Liver (tissue), 9 donors: ENCODE data around the gene ADGRF3. TPM values are rescaled to one million over a fixed set of nuclear protein-coding genes. Genes with fewer than 3 reads are reported as not detected.
"Not testable (repeated sequence)": the region's sequence is repeated elsewhere in the genome, so short reads cannot be mapped to it uniquely, and the experiment has no call there.

Experiments
- DNase-seq: peaks from one replicate; pipeline ENCODE4 v3.0.0-alpha.2; 2017; ENCODE audit warnings: low spot score
- H3K27ac ChIP-seq, 2 donors: one replicate each; pipeline ENCODE4 v1.7.0; 2013; ENCODE audit warnings: inconsistent platforms in 2 of 2, low read length in 2 of 2, control low read depth in 1 of 2, low read depth in 1 of 2, mild to moderate bottlenecking in 1 of 2
- H3K27me3 ChIP-seq, 4 donors: one replicate each; pipeline versions ENCODE4 v1.6.1 to v1.7.0; 2013; ENCODE audit warnings: low read length in 3 of 4, inconsistent platforms in 1 of 4, mild to moderate bottlenecking in 1 of 4, moderate library complexity in 1 of 4; ENCODE audit not compliant: control insufficient read depth in 4 of 4, insufficient read depth in 4 of 4
- H3K36me3 ChIP-seq, 4 donors: one replicate each; pipeline versions ENCODE4 v1.6.1 to v1.7.0; 2013; ENCODE audit warnings: low read length in 3 of 4, mild to moderate bottlenecking in 3 of 4, low read depth in 1 of 4, moderate library complexity in 1 of 4; ENCODE audit not compliant: control insufficient read depth in 4 of 4, insufficient read depth in 3 of 4
- H3K4me1 ChIP-seq, 4 donors: one replicate each; pipeline versions ENCODE4 v1.6.1 to v1.7.0; 2013; ENCODE audit warnings: low read length in 3 of 4, mild to moderate bottlenecking in 3 of 4, moderate library complexity in 1 of 4; ENCODE audit not compliant: control insufficient read depth in 4 of 4, insufficient read depth in 4 of 4
- H3K4me3 ChIP-seq, 3 donors: one replicate each; pipeline versions ENCODE4 v1.6.1 to v1.7.0; 2013; ENCODE audit warnings: low read length in 3 of 3, control low read depth in 1 of 3, low read depth in 1 of 3, mild to moderate bottlenecking in 1 of 3
- H3K9ac ChIP-seq, 2 donors: one replicate each; pipeline ENCODE4 v1.7.0; 2013; ENCODE audit warnings: low read length in 2 of 2, mild to moderate bottlenecking in 2 of 2, moderate library complexity in 2 of 2, control low read depth in 1 of 2, low read depth in 1 of 2
- H3K9me3 ChIP-seq, 4 donors: one replicate each; pipeline versions ENCODE4 v1.6.1 to v1.7.0; 2013; ENCODE audit warnings: low read length in 3 of 4; ENCODE audit not compliant: control insufficient read depth in 4 of 4
- ATF3 ChIP-seq: IDR thresholded peaks from 2 replicates; pipeline ENCODE4 v1.6.1; 2016; ENCODE audit warnings: antibody characterized with exemption
- CTCF ChIP-seq: fragments of 150-350 bp; IDR thresholded peaks from 2 replicates; pipeline ENCODE4 v1.5.1; 2017; ENCODE audit warnings: improper control_type of control experiment, low read depth, low read length; ENCODE audit not compliant: missing input control
- FOXA2 ChIP-seq: IDR thresholded peaks from 2 replicates; pipeline ENCODE4 v1.6.1; 2016; ENCODE audit warnings: antibody characterized with exemption
- HNF4A ChIP-seq, 2 donors: conservative IDR thresholded peaks; 2 replicates each; pipeline ENCODE4 v1.6.1; 2016; ENCODE audit warnings: antibody characterized with exemption in 2 of 2, mild to moderate bottlenecking in 2 of 2
- HNF4G ChIP-seq: IDR thresholded peaks from 2 replicates; pipeline ENCODE4 v1.6.1; 2016; ENCODE audit warnings: antibody characterized with exemption
- MAX ChIP-seq: IDR thresholded peaks from 2 replicates; pipeline ENCODE4 v1.6.1; 2016; ENCODE audit warnings: antibody characterized with exemption
- RAD21 ChIP-seq, 2 donors: IDR thresholded peaks; 2 replicates each; pipeline ENCODE4 v1.6.1; 2016; ENCODE audit warnings: antibody characterized with exemption in 2 of 2, mild to moderate bottlenecking in 2 of 2
- REST ChIP-seq: IDR thresholded peaks from 2 replicates; pipeline ENCODE4 v1.6.1; 2016; ENCODE audit warnings: antibody characterized with exemption, mild to moderate bottlenecking
- RXRA ChIP-seq, 2 donors: IDR thresholded peaks; 2 replicates each; pipeline ENCODE4 v1.6.1; 2017 to 2018; ENCODE audit warnings: antibody characterized with exemption in 2 of 2, mild to moderate bottlenecking in 1 of 2
- SP1 ChIP-seq: IDR thresholded peaks from 2 replicates; pipeline ENCODE4 v1.6.1; 2018; ENCODE audit warnings: antibody characterized with exemption, mild to moderate bottlenecking
- TAF1 ChIP-seq: conservative IDR thresholded peaks from 2 replicates; pipeline ENCODE4 v1.6.1; 2016; ENCODE audit warnings: antibody characterized with exemption, mild to moderate bottlenecking
- WGBS: extraction: QIAGEN DNeasy Blood & Tissue Kit; methylation state at CpG from one replicate; pipeline ENCODE4 v1.1.7; 2013; 5-methylcytosine and 5-hydroxymethylcytosine counted together
- polyA plus RNA-seq, 2 donors: library from polyadenylated mRNA; stranded (reverse) in 1 of 2; unstranded in 1 of 2; fragments of 200-250 nt in 1 of 2; fragments of >200 nt in 1 of 2; fragmentation: Nextera tagmentation in 1 of 2; extraction: Ambion mirVana in 1 of 2; gene quantifications; one replicate each; pipeline versions ENCODE4 v1.2.1 to v1.2.3, GENCODE V29; 2013 to 2015
- total RNA-seq, 2 donors: library from RNA; depleted of rRNA; stranded (reverse); fragments of >200 nt; gene quantifications; one replicate each; pipeline ENCODE4 v1.2.3, GENCODE V29; 2014
- donor health status: healthy.
- donor health status: healthy.
- donor health status: healthy.
- donor health status: healthy.
- donor health status: healthy.

ADGRF3 gene
- total and polyA plus RNA-seq, 4 donors = 0.07 to 0.25 (median 0.10) TPM

GRCh38 chr2:26330604-26331003, 16.0 kb downstream of the ADGRF3 start:
- Histone ChIP-seq H3K27ac (no peak overlapping the region), H3K9ac (no peak overlapping the region), H3K27me3 (no peaks in the 10 kb centered on the region), H3K9me3 (no peaks in the 10 kb centered on the region), H3K4me3 (no peak overlapping the region), H3K36me3 (no peaks in the 10 kb centered on the region), H3K4me1 (no peaks in the 10 kb centered on the region)
- 78% methylated on average over 3 of the region's 3 CpGs for WGBS
- no peak for TF ChIP-seq HNF4G
- TF ChIP-seq ATF3 = no peak
- no peak for TF ChIP-seq MAX
- TF ChIP-seq REST = no peak
- TF ChIP-seq FOXA2 = no peak
- no peak for TF ChIP-seq TAF1
- no peak for TF ChIP-seq SP1
- no peak for DNase-seq

- Histone ChIP-seq H3K9ac (no peak overlapping the region), H3K4me1 (no peaks in the 10 kb centered on the region), H3K27me3 (no peaks in the 10 kb centered on the region), H3K9me3 (no peaks in the 10 kb centered on the region), H3K36me3 (no peaks in the 10 kb centered on the region), H3K27ac (no peak overlapping the region), H3K4me3 (no peak overlapping the region)
- TF ChIP-seq RXRA (IDR thresholded peaks at IDR 0.05) = peak in 1 of 2 donors; percentile 36
- TF ChIP-seq CTCF = peak; percentile 89
- TF ChIP-seq RAD21 (IDR thresholded peaks at IDR 0.05) = peak; percentile 96 to 97
- TF ChIP-seq MAX = no peak
- TF ChIP-seq HNF4A (conservative IDR thresholded peaks at IDR 0.05) = peak in 1 of 2 donors; percentile 23
- WGBS = 2% methylated on average over 7 of the region's 7 CpGs
- DNase-seq = peak; percentile 84
Measured at GRCh38 chr2:26330114-26330549, 16.5 kb downstream of the ADGRF3 start.

- not testable (repeated sequence) for H3K4me3 ChIP-seq, H3K9me3 ChIP-seq, H3K9ac ChIP-seq, DNase-seq, H3K27ac ChIP-seq, H3K4me1 ChIP-seq, H3K27me3 ChIP-seq, H3K36me3 ChIP-seq
- 95% methylated on average over 4 of the region's 4 CpGs for WGBS
Measured at GRCh38 chr2:26329083-26329482, 17.5 kb downstream of the ADGRF3 start.
